ENCODE measurements around the gene AMIGO1.

GRCh38 chr1:109482791-109483671 is 26.5 kb downstream of the AMIGO1 start:
- no peak for TF ChIP-seq TCF7L2 (IDR thresholded peaks at IDR 0.05; ENCODE audit: borderline replicate concordance, extremely low read depth, insufficient read depth, insufficient read length)
- TF ChIP-seq POLR2AphosphoS5 (IDR thresholded peaks at IDR 0.05; ENCODE audit: low read depth, low read length), result no peak
- TF ChIP-seq CTCF (IDR thresholded peaks at IDR 0.05 in 2 of 3, conservative IDR thresholded peaks at IDR 0.05 in 1 of 3; ENCODE audit: borderline replicate concordance in 1 of 3, insufficient read depth in 1 of 3, low read depth in 2 of 3, low read length in 2 of 3), result no peak
